Endothelial cell (in vitro differentiated cells): ENCODE measurements around the gene ZNHIT1. TPM values are rescaled to one million over a fixed set of nuclear protein-coding genes. Genes with fewer than 3 reads are reported as not detected.

ENCODE experiments used
- DNase-seq: peaks from one replicate; pipeline ENCODE4 v3.0.0; 2021; ENCODE audit warnings: low spot score
- H3K27ac Mint-ChIP-seq: one replicate; pipeline ENCODE4 v1.8.0; 2021; ENCODE audit warnings: mixed read lengths, inconsistent platforms; ENCODE audit not compliant: unreplicated experiment
- H3K27me3 Mint-ChIP-seq: one replicate; pipeline ENCODE4 v1.8.0; 2021; ENCODE audit warnings: mild to moderate bottlenecking, moderate library complexity, mixed read lengths, inconsistent platforms; ENCODE audit not compliant: unreplicated experiment
- H3K36me3 Mint-ChIP-seq: one replicate; pipeline ENCODE4 v1.8.0; 2021; ENCODE audit warnings: mild to moderate bottlenecking, low read depth, mixed read lengths, inconsistent platforms; ENCODE audit not compliant: unreplicated experiment
- H3K4me1 Mint-ChIP-seq: one replicate; pipeline ENCODE4 v1.8.0; 2021; ENCODE audit warnings: mild to moderate bottlenecking, mixed read lengths, inconsistent platforms; ENCODE audit not compliant: unreplicated experiment
- H3K4me3 Mint-ChIP-seq: one replicate; pipeline ENCODE4 v1.8.0; 2021; ENCODE audit warnings: mild to moderate bottlenecking, mixed read lengths, inconsistent platforms; ENCODE audit not compliant: unreplicated experiment
- H3K9me3 Mint-ChIP-seq: one replicate; pipeline ENCODE4 v1.8.0; 2021; ENCODE audit warnings: mixed read lengths, inconsistent platforms; ENCODE audit not compliant: unreplicated experiment
- total RNA-seq: library from RNA; stranded (reverse); fragmentation: NEBNext Ultra II Directional; extraction: Animal tissue kit (Norgen Biotek cat#: 25700); gene quantifications from one replicate; pipeline ENCODE4 v1.2.1, GENCODE V29; 2021; ENCODE audit not compliant: unreplicated experiment
- TF ChIP-seq, protein P1 (sequence below): fragments of 200-600 bp; sonication (generic); IDR thresholded peaks from one replicate; pipeline ENCODE4 v1.5.0; 2021; ENCODE audit warnings: antibody characterized with exemption; ENCODE audit not compliant: unreplicated experiment

ZNHIT1 gene
- total RNA-seq, 1 donor from 2014 or later, result 71.5 TPM

DNA sequence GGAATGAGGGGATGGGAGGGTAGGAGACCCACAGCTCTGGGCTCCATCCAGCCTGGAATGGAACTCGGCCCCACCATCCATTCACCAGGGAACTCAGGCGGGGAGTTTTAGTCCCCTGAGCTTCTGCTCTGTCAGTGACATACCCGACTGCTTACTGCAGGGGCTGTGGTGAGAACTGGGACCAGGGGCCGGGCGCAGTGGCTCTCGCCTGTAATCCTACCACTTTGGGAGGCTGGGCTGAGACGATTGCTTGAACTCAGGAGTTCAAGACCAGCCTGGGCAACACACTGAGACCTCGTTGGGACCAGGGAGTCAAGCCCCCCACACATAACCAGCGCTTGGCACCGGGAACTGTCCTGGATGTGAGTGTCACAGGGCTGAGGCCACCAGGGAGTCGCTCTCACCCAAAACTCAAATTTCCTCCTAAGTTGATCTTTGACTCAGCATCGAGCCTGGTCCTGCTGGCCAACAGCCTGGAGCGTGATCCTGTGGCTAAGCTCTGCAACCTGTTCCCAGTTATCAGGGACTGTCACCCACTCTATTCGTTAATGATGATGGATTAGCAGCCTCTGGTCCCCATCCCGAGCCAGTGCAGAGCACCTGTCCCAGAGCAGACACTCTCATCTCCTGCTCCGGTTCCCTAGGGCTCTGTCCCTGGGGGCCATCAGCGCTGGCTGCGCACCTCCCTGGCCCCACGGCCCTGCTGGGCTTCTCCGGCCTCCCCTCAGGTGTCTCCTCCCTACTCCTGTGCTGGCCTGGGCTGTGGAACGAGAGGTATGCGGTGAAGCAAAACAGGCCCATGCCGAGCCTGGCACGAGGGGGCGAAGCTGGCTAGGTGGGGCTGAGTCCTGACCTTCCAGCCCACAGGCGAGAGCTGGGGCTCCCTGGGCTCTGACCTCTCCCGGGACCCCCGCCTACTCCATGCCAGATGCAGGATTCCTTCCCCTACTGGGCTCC, 20.5 kb downstream of the ZNHIT1 start:
- H3K4me3 Mint-ChIP-seq, result no peak overlapping the region
- no peak for DNase-seq

GRCh38 chr7:101239191-101239950, 21.4 kb downstream of the ZNHIT1 start:
- H3K27me3 Mint-ChIP-seq, result peaks cover 6% of the 10 kb centered on the region
- DNase-seq, result no peak
- peaks cover 19% of the 10 kb centered on the region for H3K4me1 Mint-ChIP-seq
- peak overlapping the region; percentile 52 for H3K27ac Mint-ChIP-seq
- H3K36me3 Mint-ChIP-seq, result peaks cover 4% of the 10 kb centered on the region
- no peak overlapping the region for H3K4me3 Mint-ChIP-seq
- no peaks in the 10 kb centered on the region for H3K9me3 Mint-ChIP-seq
- TF ChIP-seq, protein P1, sequence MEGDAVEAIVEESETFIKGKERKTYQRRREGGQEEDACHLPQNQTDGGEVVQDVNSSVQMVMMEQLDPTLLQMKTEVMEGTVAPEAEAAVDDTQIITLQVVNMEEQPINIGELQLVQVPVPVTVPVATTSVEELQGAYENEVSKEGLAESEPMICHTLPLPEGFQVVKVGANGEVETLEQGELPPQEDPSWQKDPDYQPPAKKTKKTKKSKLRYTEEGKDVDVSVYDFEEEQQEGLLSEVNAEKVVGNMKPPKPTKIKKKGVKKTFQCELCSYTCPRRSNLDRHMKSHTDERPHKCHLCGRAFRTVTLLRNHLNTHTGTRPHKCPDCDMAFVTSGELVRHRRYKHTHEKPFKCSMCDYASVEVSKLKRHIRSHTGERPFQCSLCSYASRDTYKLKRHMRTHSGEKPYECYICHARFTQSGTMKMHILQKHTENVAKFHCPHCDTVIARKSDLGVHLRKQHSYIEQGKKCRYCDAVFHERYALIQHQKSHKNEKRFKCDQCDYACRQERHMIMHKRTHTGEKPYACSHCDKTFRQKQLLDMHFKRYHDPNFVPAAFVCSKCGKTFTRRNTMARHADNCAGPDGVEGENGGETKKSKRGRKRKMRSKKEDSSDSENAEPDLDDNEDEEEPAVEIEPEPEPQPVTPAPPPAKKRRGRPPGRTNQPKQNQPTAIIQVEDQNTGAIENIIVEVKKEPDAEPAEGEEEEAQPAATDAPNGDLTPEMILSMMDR, result no peak

More for the DNA sequence above, 20.5 kb downstream of the ZNHIT1 start:
- no peak overlapping the region for H3K27ac Mint-ChIP-seq
- H3K4me1 Mint-ChIP-seq, result peaks cover 15% of the 10 kb centered on the region
- no peaks in the 10 kb centered on the region for H3K9me3 Mint-ChIP-seq
- peaks cover 4% of the 10 kb centered on the region for H3K36me3 Mint-ChIP-seq
- H3K27me3 Mint-ChIP-seq, result peaks cover 6% of the 10 kb centered on the region
- TF ChIP-seq, protein P1, result no peak

DNA sequence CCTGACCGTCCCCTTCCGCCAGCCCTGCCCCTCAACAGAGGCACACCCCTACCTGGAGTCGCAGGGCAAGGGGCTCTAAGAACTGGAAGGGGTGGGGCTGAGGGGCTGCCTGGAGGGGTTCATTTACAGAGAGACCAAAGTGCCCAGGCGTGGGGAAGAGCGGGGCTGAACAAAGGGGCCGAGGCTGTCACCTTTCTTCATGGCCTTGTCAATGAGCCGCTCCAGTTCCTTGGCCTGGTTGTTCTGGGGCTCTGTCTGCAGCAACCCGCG, 21.9 kb downstream of the ZNHIT1 start:
- TF ChIP-seq, protein P1, result no peak
- H3K4me1 Mint-ChIP-seq, result peaks cover 19% of the 10 kb centered on the region
- no peaks in the 10 kb centered on the region for H3K9me3 Mint-ChIP-seq
- peaks cover 4% of the 10 kb centered on the region for H3K27me3 Mint-ChIP-seq
- no peak overlapping the region for H3K27ac Mint-ChIP-seq
- no peak overlapping the region for H3K4me3 Mint-ChIP-seq
- DNase-seq, result no peak
- peaks cover 4% of the 10 kb centered on the region for H3K36me3 Mint-ChIP-seq

DNA sequence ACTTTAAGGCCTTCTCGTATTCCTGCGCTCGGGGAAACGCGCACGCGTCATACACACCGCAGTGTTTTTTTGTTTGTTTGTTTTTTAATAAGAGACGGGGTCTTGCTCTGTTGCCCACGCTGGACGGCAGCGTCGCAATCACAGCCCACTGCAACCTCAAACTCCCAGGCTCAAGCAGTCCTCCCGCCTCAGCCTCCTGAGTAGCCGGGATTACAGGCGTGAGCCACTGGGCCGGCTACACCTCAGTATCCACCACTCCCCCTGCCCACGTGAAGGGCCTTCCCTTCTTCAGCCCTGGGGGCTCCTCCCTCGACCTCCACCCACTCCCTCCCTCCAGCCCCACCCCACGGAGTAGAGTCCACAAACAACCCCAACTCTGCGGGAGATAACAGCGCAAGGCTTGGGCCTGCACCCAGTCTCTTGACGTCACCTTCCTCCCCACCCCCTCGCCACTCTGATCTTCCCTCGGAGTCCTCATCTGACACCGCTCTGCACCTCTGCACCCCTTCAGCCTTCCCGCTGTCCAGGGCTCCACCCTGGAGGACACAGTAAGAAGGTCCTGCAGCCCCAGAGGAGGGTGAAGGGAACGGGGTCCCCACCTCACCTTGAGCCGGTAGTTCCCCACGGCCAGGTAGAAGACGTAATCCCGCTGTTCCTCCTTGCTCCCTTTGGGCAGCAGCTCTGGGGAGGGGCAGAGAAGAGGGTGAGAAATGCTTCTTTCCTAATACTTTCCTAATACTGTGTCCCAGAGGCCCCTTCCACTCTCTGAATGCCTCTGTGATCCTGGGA, 22.5 kb downstream of the ZNHIT1 start:
- Mint-ChIP-seq H3K36me3 (peaks cover 4% of the 10 kb centered on the region), H3K27me3 (peaks cover 4% of the 10 kb centered on the region), H3K9me3 (no peaks in the 10 kb centered on the region), H3K4me1 (peaks cover 19% of the 10 kb centered on the region), H3K4me3 (no peak overlapping the region), H3K27ac (peak overlapping the region; percentile 49)
- DNase-seq, result no peak
- TF ChIP-seq, protein P1, result no peak
